ENCODE measurements around the gene N4BP2. TPM values are rescaled to one million over a fixed set of nuclear protein-coding genes. Genes with fewer than 3 reads are reported as not detected.
"Not testable (repeated sequence)": the region's sequence is repeated elsewhere in the genome, so short reads cannot be mapped to it uniquely, and the experiment has no call there.

Gene N4BP2
- 7.0 TPM in 2 replicates for total RNA-seq (2014; rRNA removed; shearing (Covaris generic))

- Histone ChIP-seq H3K4me1 (replicated peaks) (peaks cover 10% of the 10 kb centered on the region), H3K9me3 (replicated peaks) (no peaks in the 10 kb centered on the region), H3K27me3 (replicated peaks) (no peaks in the 10 kb centered on the region), H3K4me3 (peak within 1 kb of the TSS; percentile 77), H3K27ac (peak within 1 kb of the TSS; percentile 94), H3K36me3 (peaks cover 4% of the 10 kb centered on the region; the same call in 1 of the 2 replicates)
- peak; percentile 57 to 76 for DNase-seq (ENCODE audit: low read depth in 1 of 2, low spot score in 2 of 2)
Measured at GRCh38 chr4:40056716-40057585, at the start of gene N4BP2. Gene N4BP2, plus strand, starts transcription at chr4:40056850. Its CDS starts 40,491 bp downstream, at chr4:40097341.

- H3K4me3 ChIP-seq = no peak overlapping the region
- H3K4me1 ChIP-seq (replicated peaks) = no peaks in the 10 kb centered on the region
- H3K27ac ChIP-seq = no peak overlapping the region
Measured at GRCh38 chr4:40016007-40016406, 40.6 kb upstream of the N4BP2 start.

GRCh38 chr4:40020221-40020620, 36.4 kb upstream of the N4BP2 start:
- Histone ChIP-seq H3K9me3 (replicated peaks) (no peaks in the 10 kb centered on the region), H3K4me3 (no peak overlapping the region), H3K27ac (no peak overlapping the region), H3K36me3 (no peaks in the 10 kb centered on the region), H3K27me3 (replicated peaks) (no peaks in the 10 kb centered on the region), H3K4me1 (replicated peaks) (peaks cover 3% of the 10 kb centered on the region)
- no peak for DNase-seq (ENCODE audit: low read depth in 1 of 2, low spot score in 2 of 2)

More at GRCh38 chr4:40016007-40016406, 40.6 kb upstream of the N4BP2 start:
- Histone ChIP-seq H3K36me3 (no peaks in the 10 kb centered on the region), H3K9me3 (replicated peaks) (no peaks in the 10 kb centered on the region), H3K27me3 (replicated peaks) (no peaks in the 10 kb centered on the region)
- DNase-seq (ENCODE audit: low read depth in 1 of 2, low spot score in 2 of 2) = no peak

- not testable (repeated sequence) for H3K4me3 ChIP-seq; H3K4me1 ChIP-seq (replicated peaks); H3K27me3 ChIP-seq (replicated peaks); DNase-seq (ENCODE audit: low read depth in 1 of 2, low spot score in 2 of 2); H3K27ac ChIP-seq; H3K9me3 ChIP-seq (replicated peaks); H3K36me3 ChIP-seq
Measured at GRCh38 chr4:40021116-40021515, 35.5 kb upstream of the N4BP2 start.

GRCh38 chr4:40024049-40024448, 32.6 kb upstream of the N4BP2 start:
- not testable (repeated sequence) for H3K27ac ChIP-seq; DNase-seq (ENCODE audit: low read depth in 1 of 2, low spot score in 2 of 2); H3K4me1 ChIP-seq (replicated peaks); H3K9me3 ChIP-seq (replicated peaks); H3K27me3 ChIP-seq (replicated peaks); H3K36me3 ChIP-seq; H3K4me3 ChIP-seq

- no peaks in the 10 kb centered on the region for H3K4me1 ChIP-seq (replicated peaks)
- H3K27me3 ChIP-seq (replicated peaks) = no peaks in the 10 kb centered on the region
- DNase-seq (ENCODE audit: low read depth in 1 of 2, low spot score in 2 of 2) = no peak
- no peak overlapping the region for H3K4me3 ChIP-seq
- no peaks in the 10 kb centered on the region for H3K9me3 ChIP-seq (replicated peaks)
- no peaks in the 10 kb centered on the region for H3K36me3 ChIP-seq
- no peak overlapping the region for H3K27ac ChIP-seq
Measured at GRCh38 chr4:40032785-40033184, 23.9 kb upstream of the N4BP2 start.

GRCh38 chr4:40033613-40034012, 23.0 kb upstream of the N4BP2 start:
- DNase-seq (ENCODE audit: low read depth in 1 of 2, low spot score in 2 of 2) = no peak
- Histone ChIP-seq H3K27ac (no peak overlapping the region), H3K36me3 (no peaks in the 10 kb centered on the region), H3K27me3 (replicated peaks) (no peaks in the 10 kb centered on the region), H3K4me1 (replicated peaks) (no peaks in the 10 kb centered on the region), H3K9me3 (replicated peaks) (no peaks in the 10 kb centered on the region), H3K4me3 (no peak overlapping the region)

GRCh38 chr4:40038977-40039376, 17.7 kb upstream of the N4BP2 start:
- no peak overlapping the region for H3K4me3 ChIP-seq
- no peak for DNase-seq (ENCODE audit: low read depth in 1 of 2, low spot score in 2 of 2)
- H3K27ac ChIP-seq = no peak overlapping the region
- no peaks in the 10 kb centered on the region for H3K9me3 ChIP-seq (replicated peaks)
- H3K36me3 ChIP-seq = no peaks in the 10 kb centered on the region
- H3K4me1 ChIP-seq (replicated peaks) = no peaks in the 10 kb centered on the region
- H3K27me3 ChIP-seq (replicated peaks) = no peaks in the 10 kb centered on the region

- DNase-seq (ENCODE audit: low read depth in 1 of 2, low spot score in 2 of 2) = no peak
- Histone ChIP-seq H3K4me1 (replicated peaks) (no peaks in the 10 kb centered on the region), H3K27me3 (replicated peaks) (no peaks in the 10 kb centered on the region), H3K4me3 (no peak overlapping the region), H3K36me3 (no peaks in the 10 kb centered on the region), H3K27ac (no peak overlapping the region), H3K9me3 (replicated peaks) (no peaks in the 10 kb centered on the region)
Measured at GRCh38 chr4:40040908-40041307, 15.7 kb upstream of the N4BP2 start.

GRCh38 chr4:40043786-40044185, 12.9 kb upstream of the N4BP2 start:
- Histone ChIP-seq H3K27ac (no peak overlapping the region), H3K4me1 (replicated peaks) (no peaks in the 10 kb centered on the region), H3K36me3 (no peaks in the 10 kb centered on the region), H3K9me3 (replicated peaks) (no peaks in the 10 kb centered on the region), H3K4me3 (no peak overlapping the region), H3K27me3 (replicated peaks) (no peaks in the 10 kb centered on the region)
- DNase-seq (ENCODE audit: low read depth in 1 of 2, low spot score in 2 of 2) = no peak

GRCh38 chr4:40046311-40046980, 10.2 kb upstream of the N4BP2 start:
- H3K27me3 ChIP-seq (replicated peaks) = no peaks in the 10 kb centered on the region
- no peaks in the 10 kb centered on the region for H3K9me3 ChIP-seq (replicated peaks)
- peak in 1 of 2 experiments; percentile 18 for DNase-seq (ENCODE audit: low read depth in 1 of 2, low spot score in 2 of 2)
- H3K4me3 ChIP-seq = no peak overlapping the region
- no peaks in the 10 kb centered on the region for H3K36me3 ChIP-seq
- H3K27ac ChIP-seq = no peak overlapping the region
- H3K4me1 ChIP-seq (replicated peaks) = no peaks in the 10 kb centered on the region

- no peak for DNase-seq (ENCODE audit: low read depth in 1 of 2, low spot score in 2 of 2)
- Histone ChIP-seq H3K4me1 (replicated peaks) (peaks cover 10% of the 10 kb centered on the region), H3K4me3 (no peak overlapping the region), H3K9me3 (replicated peaks) (no peaks in the 10 kb centered on the region), H3K27ac (no peak overlapping the region), H3K27me3 (replicated peaks) (no peaks in the 10 kb centered on the region), H3K36me3 (peaks cover 4% of the 10 kb centered on the region; the same call in 1 of the 2 replicates)
Measured at GRCh38 chr4:40053161-40053560, 3.5 kb upstream of the N4BP2 start.

- Histone ChIP-seq H3K27me3 (replicated peaks) (no peaks in the 10 kb centered on the region), H3K36me3 (peaks cover 4% of the 10 kb centered on the region; the same call in 1 of the 2 replicates), H3K27ac (peak overlapping the region; percentile 94), H3K4me3 (peak overlapping the region; percentile 77), H3K4me1 (replicated peaks) (peaks cover 10% of the 10 kb centered on the region), H3K9me3 (replicated peaks) (no peaks in the 10 kb centered on the region)
- no peak for DNase-seq (ENCODE audit: low read depth in 1 of 2, low spot score in 2 of 2)
Measured at GRCh38 chr4:40055511-40055862, 1.2 kb upstream of the N4BP2 start.

All from SJSA1 (cell line).